CD14-positive monocyte (primary cell): Measurements from ENCODE around the gene TKT. TPM values are rescaled to one million over a fixed set of nuclear protein-coding genes. Genes with fewer than 3 reads are reported as not detected.

Experiments used
- DNase-seq, 3 donors: peaks; one replicate each; pipeline ENCODE4 v3.0.0-alpha.2; 2011 to 2022
- H2AFZ ChIP-seq: 2 replicates; pipeline ENCODE4 v1.6.0; 2012; ENCODE audit warnings: mild to moderate bottlenecking, low read depth, low read length, inconsistent platforms; ENCODE audit not compliant: insufficient read depth, poor library complexity, severe bottlenecking
- H3K27ac ChIP-seq, 2 donors: 1 replicate in 1 of 2; 2 replicates in 1 of 2; pipeline ENCODE4 v1.5.1; 2012 to 2013; ENCODE audit warnings: low read length in 2 of 2, control low read depth in 1 of 2, inconsistent platforms in 1 of 2, low read depth in 1 of 2, mild to moderate bottlenecking in 1 of 2
- H3K27me3 ChIP-seq, 2 donors: one replicate each; pipeline versions ENCODE4 v1.6.0 to v1.6.1; 2011 to 2013; ENCODE audit warnings: low read length in 2 of 2; ENCODE audit not compliant: control insufficient read depth in 2 of 2, insufficient read depth in 2 of 2
- H3K36me3 ChIP-seq, 2 donors: replicated peaks in 1 of 2; 1 replicate in 1 of 2; 2 replicates in 1 of 2; pipeline versions ENCODE4 v1.5.1 to v1.6.1; 2012 to 2013; ENCODE audit warnings: low read length in 2 of 2, control low read depth in 1 of 2, inconsistent platforms in 1 of 2, mild to moderate bottlenecking in 1 of 2; ENCODE audit not compliant: insufficient read depth in 2 of 2, control insufficient read depth in 1 of 2
- H3K4me1 ChIP-seq, 2 donors: 1 replicate in 1 of 2; 2 replicates in 1 of 2; pipeline versions ENCODE4 v1.5.1 to v1.6.1; 2012 to 2013; ENCODE audit warnings: low read length in 2 of 2, control low read depth in 1 of 2, inconsistent platforms in 1 of 2, mild to moderate bottlenecking in 1 of 2, moderate library complexity in 1 of 2; ENCODE audit not compliant: insufficient read depth in 2 of 2, control insufficient read depth in 1 of 2
- H3K4me2 ChIP-seq: replicated peaks from 2 replicates; pipeline ENCODE3; 2012; ENCODE audit warnings: low read length, moderate library complexity, mild to moderate bottlenecking; ENCODE audit not compliant: poor library complexity, severe bottlenecking; ENCODE audit errors: extremely low read depth
- H3K4me3 ChIP-seq, 3 experiments: fragments of 200-600 bp in 1 of 3; sonication (generic) in 1 of 3; replicated peaks in 1 of 3; 1 replicate in 2 of 3; 2 replicates in 1 of 3; pipeline ENCODE4 v1.5.1; 2011 to 2013; ENCODE audit warnings: low read length in 3 of 3, mild to moderate bottlenecking in 3 of 3, control low read depth in 2 of 3, low read depth in 2 of 3, inconsistent platforms in 1 of 3, moderate library complexity in 1 of 3
- H3K79me2 ChIP-seq: 2 replicates; pipeline ENCODE4 v1.6.0; 2012; ENCODE audit warnings: mild to moderate bottlenecking, control low read depth, inconsistent platforms, low read length, moderate library complexity; ENCODE audit not compliant: insufficient read depth
- H3K9ac ChIP-seq: 2 replicates; pipeline ENCODE4 v1.6.0; 2017; ENCODE audit warnings: low read length, mild to moderate bottlenecking; ENCODE audit not compliant: insufficient read depth, poor library complexity, severe bottlenecking
- H3K9me3 ChIP-seq, 2 donors: replicated peaks in 1 of 2; 1 replicate in 1 of 2; 2 replicates in 1 of 2; pipeline versions ENCODE4 v1.5.1 to v1.6.1; 2012 to 2013; ENCODE audit warnings: low read length in 2 of 2, control low read depth in 1 of 2; ENCODE audit not compliant: control insufficient read depth in 1 of 2, insufficient read depth in 1 of 2
- H4K20me1 ChIP-seq: 2 replicates; pipeline ENCODE4 v1.6.0; 2012; ENCODE audit warnings: mild to moderate bottlenecking, low read length, control low read depth, moderate library complexity; ENCODE audit not compliant: insufficient read depth
- H3K27ac Mint-ChIP-seq, 7 donors: one replicate each; pipeline ENCODE4 v1.8.0; 2020; ENCODE audit warnings: mild to moderate bottlenecking in 7 of 7, mixed read lengths in 7 of 7, moderate library complexity in 6 of 7, inconsistent platforms in 2 of 7
- H3K27me3 Mint-ChIP-seq, 3 donors: one replicate each; pipeline ENCODE4 v1.8.0; 2021 to 2022; ENCODE audit warnings: low read depth in 3 of 3, mild to moderate bottlenecking in 3 of 3, mixed read lengths in 3 of 3, moderate library complexity in 3 of 3, inconsistent platforms in 1 of 3
- H3K36me3 Mint-ChIP-seq, 2 donors: one replicate each; pipeline ENCODE4 v1.8.0; 2020; ENCODE audit warnings: mixed read lengths in 2 of 2, inconsistent platforms in 1 of 2, mild to moderate bottlenecking in 1 of 2
- H3K4me1 Mint-ChIP-seq: one replicate; pipeline ENCODE4 v1.8.0; 2020; ENCODE audit warnings: mild to moderate bottlenecking, mixed read lengths
- H3K4me3 Mint-ChIP-seq, 2 donors: one replicate each; pipeline ENCODE4 v1.8.0; 2020; ENCODE audit warnings: mild to moderate bottlenecking in 2 of 2, mixed read lengths in 2 of 2, moderate library complexity in 1 of 2
- H3K9me3 Mint-ChIP-seq, 7 donors: one replicate each; pipeline ENCODE4 v1.8.0; 2020 to 2022; ENCODE audit warnings: mixed read lengths in 7 of 7, mild to moderate bottlenecking in 6 of 7, moderate library complexity in 6 of 7, inconsistent platforms in 2 of 7
- WGBS: methylation state at CpG from one replicate; pipeline ENCODE4 v1.1.5; 2013; ENCODE audit warnings: missing lambda C conversion rate; ENCODE audit not compliant: insufficient coverage; 5-methylcytosine and 5-hydroxymethylcytosine counted together
- intact Hi-C, 2 donors: fragments of 100-400 bp; cut with micrococcal nuclease; formaldehyde crosslinking; loops; one replicate each; pipeline versions ENCODE4 v1.15.0 to v1.15.1; 2023
- polyA plus RNA-seq, 3 donors: library from polyadenylated mRNA; depleted of rRNA in 1 of 3; unstranded in 2 of 3; stranded (reverse) in 1 of 3; fragments of 300-500 nt in 2 of 3; fragments of >200 nt in 1 of 3; fragmentation: Illumina TruSeq in 2 of 3; gene quantifications; 1 replicate in 2 of 3; 2 replicates in 1 of 3; pipeline ENCODE4 v1.2.3, GENCODE V29; 2012 to 2021
- TF ChIP-seq, protein P1 (sequence below): fragments of 200-600 bp; IDR thresholded peaks from one replicate; pipeline ENCODE4 v1.8.0; 2022; ENCODE audit warnings: antibody characterized with exemption, mild to moderate bottlenecking

TKT gene
- polyA plus RNA-seq, 3 donors = 496 to 582 (median 562) TPM

DNA sequence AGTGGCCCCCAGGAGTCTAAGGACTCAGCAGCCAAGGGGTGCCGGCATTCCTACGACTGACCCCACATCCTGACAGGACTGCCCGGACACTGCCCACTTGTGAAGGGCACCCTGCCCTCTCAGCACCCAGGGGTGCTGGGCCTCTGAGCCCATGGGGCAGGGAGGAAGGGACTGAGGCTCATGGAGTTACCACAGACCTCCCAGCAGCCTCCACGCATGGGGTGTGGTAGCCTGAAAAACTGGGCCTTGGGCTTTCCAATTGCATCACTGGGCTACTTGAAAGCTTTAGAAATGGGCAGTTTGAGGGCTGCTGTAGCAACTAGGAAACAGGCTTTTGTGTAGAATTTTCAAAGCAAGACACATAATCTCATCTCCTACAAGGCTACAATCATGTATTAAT is 13.2 kb downstream of the TKT start:
- peaks cover 100% of the 10 kb centered on the region for H4K20me1 ChIP-seq
- no CpG with 5 or more reads among the region's 4 CpGs for WGBS
- Mint-ChIP-seq H3K4me3 (no peak overlapping the region), H3K27ac (peak overlapping the region; percentile 93 to 99 (median 96)), H3K27me3 (no peaks in the 10 kb centered on the region), H3K36me3 (peaks cover 54 to 79% of the 10 kb centered on the region in 2 donors), H3K4me1 (peaks cover 76% of the 10 kb centered on the region), H3K9me3 (peaks cover 0 to 2% (median 0%) of the 10 kb centered on the region in 7 donors)
- peaks cover 48 to 70% of the 10 kb centered on the region in 2 donors for H3K36me3 ChIP-seq
- TF ChIP-seq, protein P1, sequence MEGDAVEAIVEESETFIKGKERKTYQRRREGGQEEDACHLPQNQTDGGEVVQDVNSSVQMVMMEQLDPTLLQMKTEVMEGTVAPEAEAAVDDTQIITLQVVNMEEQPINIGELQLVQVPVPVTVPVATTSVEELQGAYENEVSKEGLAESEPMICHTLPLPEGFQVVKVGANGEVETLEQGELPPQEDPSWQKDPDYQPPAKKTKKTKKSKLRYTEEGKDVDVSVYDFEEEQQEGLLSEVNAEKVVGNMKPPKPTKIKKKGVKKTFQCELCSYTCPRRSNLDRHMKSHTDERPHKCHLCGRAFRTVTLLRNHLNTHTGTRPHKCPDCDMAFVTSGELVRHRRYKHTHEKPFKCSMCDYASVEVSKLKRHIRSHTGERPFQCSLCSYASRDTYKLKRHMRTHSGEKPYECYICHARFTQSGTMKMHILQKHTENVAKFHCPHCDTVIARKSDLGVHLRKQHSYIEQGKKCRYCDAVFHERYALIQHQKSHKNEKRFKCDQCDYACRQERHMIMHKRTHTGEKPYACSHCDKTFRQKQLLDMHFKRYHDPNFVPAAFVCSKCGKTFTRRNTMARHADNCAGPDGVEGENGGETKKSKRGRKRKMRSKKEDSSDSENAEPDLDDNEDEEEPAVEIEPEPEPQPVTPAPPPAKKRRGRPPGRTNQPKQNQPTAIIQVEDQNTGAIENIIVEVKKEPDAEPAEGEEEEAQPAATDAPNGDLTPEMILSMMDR = no peak
- peak; percentile 64 to 84 (median 74) for DNase-seq
- intact Hi-C loops = no loop called here
- peak overlapping the region; percentile 59 for H3K9ac ChIP-seq
- H3K4me1 ChIP-seq = peaks cover 81 to 88% of the 10 kb centered on the region in 2 donors
- H3K79me2 ChIP-seq = peaks cover 100% of the 10 kb centered on the region
- peak overlapping the region; percentile 90 to 94 for H3K27ac ChIP-seq
- H3K4me2 ChIP-seq = peak overlapping the region; percentile 62
- no peak overlapping the region for H2AFZ ChIP-seq
- H3K4me3 ChIP-seq = peak overlapping the region in 1 of 3 experiments; percentile 44
- no peaks in the 10 kb centered on the region for H3K27me3 ChIP-seq
- no peaks in the 10 kb centered on the region for H3K9me3 ChIP-seq

- Mint-ChIP-seq H3K27me3 (no peaks in the 10 kb centered on the region), H3K9me3 (peaks cover 0 to 2% (median 0%) of the 10 kb centered on the region in 7 donors), H3K4me3 (no peak overlapping the region), H3K27ac (peak overlapping the region; percentile 90 to 99 (median 96)), H3K4me1 (peaks cover 75% of the 10 kb centered on the region), H3K36me3 (peaks cover 53 to 84% of the 10 kb centered on the region in 2 donors)
- Histone ChIP-seq H3K27me3 (no peaks in the 10 kb centered on the region), H3K9ac (peak overlapping the region; percentile 59), H3K36me3 (peaks cover 48 to 75% of the 10 kb centered on the region in 2 donors), H3K27ac (peak overlapping the region; percentile 90 to 94), H3K9me3 (no peaks in the 10 kb centered on the region), H3K4me1 (peaks cover 76 to 84% of the 10 kb centered on the region in 2 donors), H4K20me1 (peaks cover 100% of the 10 kb centered on the region), H3K79me2 (peaks cover 100% of the 10 kb centered on the region), H3K4me2 (peak overlapping the region; percentile 62), H3K4me3 (peak overlapping the region in 1 of 3 experiments; percentile 44), H2AFZ (no peak overlapping the region)
- TF ChIP-seq, protein P1 = no peak
- WGBS = 90% methylated on average over 7 of the region's 7 CpGs
- intact Hi-C loops = no loop called here
- peak in 1 of 3 donors; percentile 33 for DNase-seq
Observed at GRCh38 chr3:53242155-53242554, 13.7 kb downstream of the TKT start.
